Measurements from ENCODE around the gene DHX57.

GRCh38 chr2:38748391-38748790 is 127.3 kb downstream of the DHX57 start:
- TF ChIP-seq POLR2A (IDR thresholded peaks at IDR 0.05; ENCODE audit: low read length) (no peak), GATA1 (IDR thresholded peaks at IDR 0.05; ENCODE audit: low read depth, low read length) (no peak)
